ENCODE measurements around the gene CARS1. TPM values are rescaled to one million over a fixed set of nuclear protein-coding genes. Genes with fewer than 3 reads are reported as not detected.

Gene CARS1
- total and polyA plus RNA-seq, 9 of the 15 experiments (the other 6 are each of a cell fraction or from before 2014, with no cell fraction given) = 14.4 to 106 (median 73.6) TPM

DNA sequence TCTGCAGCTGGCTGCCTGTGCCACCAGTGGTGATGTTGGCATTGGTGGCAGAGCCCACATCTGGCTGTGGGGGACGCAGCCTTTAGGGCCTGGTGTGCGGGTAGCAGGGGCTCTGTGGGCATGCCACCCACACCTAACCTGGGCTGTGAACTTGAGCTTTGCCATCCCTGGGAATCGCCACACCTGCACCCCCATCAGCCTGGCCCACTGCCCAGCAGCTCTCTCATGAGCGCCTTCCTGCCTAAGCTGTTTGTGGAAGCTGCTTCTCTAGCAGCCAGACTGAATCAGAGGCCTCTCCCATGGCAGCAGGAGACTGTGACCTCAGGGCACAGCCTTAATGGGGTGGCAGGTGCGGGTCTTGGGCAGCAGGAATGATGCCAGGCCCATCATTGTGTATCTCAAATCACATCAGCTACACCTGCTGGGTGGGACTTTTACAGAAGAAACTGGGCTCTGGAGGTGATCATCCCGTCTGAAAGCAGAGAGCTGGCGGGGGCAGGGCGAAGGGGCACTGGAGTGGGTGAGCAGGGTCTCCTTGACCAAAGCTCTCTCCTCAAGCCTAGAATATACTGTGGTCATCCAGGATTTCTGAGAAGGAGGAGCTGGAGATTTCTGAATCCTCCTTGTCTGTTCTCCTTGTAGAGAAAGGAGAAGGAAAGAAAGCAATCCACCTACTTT lies 17.8 kb upstream of the CARS1 start (continued):
- TF ChIP-seq NR4A1 (CRISPR knock-in tag; IDR thresholded peaks at IDR 0.05) = no peak
- TF ChIP-seq NR4A1 (tag; IDR thresholded peaks at IDR 0.05) = no peak
- no peak for TF ChIP-seq HNRNPL (IDR thresholded peaks at IDR 0.05; ENCODE audit: low read depth, low read length)

DNA sequence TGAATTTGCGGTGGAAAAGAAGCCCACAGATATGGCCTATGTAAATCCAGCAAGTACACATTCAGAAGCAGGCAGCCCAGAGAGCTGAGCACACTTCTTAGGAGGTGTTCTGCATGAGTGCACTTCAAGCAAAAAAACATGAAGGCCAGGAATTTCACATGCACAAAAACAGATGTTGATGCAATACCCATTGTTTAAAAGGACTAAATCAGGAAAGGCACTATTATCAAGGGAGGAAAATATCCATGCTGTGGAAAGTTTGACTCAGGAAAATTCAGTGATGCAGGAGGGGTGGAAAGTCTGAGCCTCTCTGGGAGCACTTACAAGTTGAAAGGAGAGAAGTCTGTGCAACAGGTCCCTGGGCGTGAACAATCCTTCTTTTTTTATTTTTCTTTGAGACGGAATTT lies 15.8 kb upstream of the CARS1 start:
- Histone ChIP-seq H3K4me2 (ENCODE audit: insufficient read depth, low read length) (no peak overlapping the region), H3K27me3 (ENCODE audit: control insufficient read depth in 2 of 2, insufficient read depth in 2 of 2, low read length in 2 of 2) (peaks cover 3 to 8% of the 10 kb centered on the region in 2 experiments; a peak in 3 of 5 replicates), H3K9me3 (replicated peaks; ENCODE audit: control insufficient read depth, insufficient read depth, low read depth, low read length) (no peaks in the 10 kb centered on the region), H4K20me1 (replicated peaks; ENCODE audit: control insufficient read depth, insufficient read depth, low read length) (no peaks in the 10 kb centered on the region), H3K4me3 (no peak overlapping the region), H2AFZ (ENCODE audit: low read depth, low read length) (no peak overlapping the region), H3K9me1 (ENCODE audit: control insufficient read depth, insufficient read depth, low read length) (no peaks in the 10 kb centered on the region), H3K79me2 (ENCODE audit: control insufficient read depth, insufficient read depth, low read length) (no peaks in the 10 kb centered on the region), H3K36me3 (ENCODE audit: control insufficient read depth, insufficient read depth, low read length) (no peaks in the 10 kb centered on the region), H3K4me1 (replicated peaks in 1 of 2; ENCODE audit: control insufficient read depth in 2 of 2, insufficient read depth in 2 of 2, low read length in 2 of 2) (peaks cover 0 to 4% of the 10 kb centered on the region in 2 experiments; a peak in 2 of 5 replicates), H3K9ac (ENCODE audit: insufficient read depth in 1 of 2, low read depth in 2 of 2, low read length in 2 of 2) (no peak overlapping the region; a peak in 1 of 4 replicates), H3K27ac (ENCODE audit: extremely low read depth, low read depth, low read length) (no peak overlapping the region)
- no TSS peak for BruUV-seq (replicated peaks)
- in situ Hi-C loops (cut with MboI) = no loop called here
- WGBS (ENCODE audit: insufficient coverage, low coverage, missing lambda C conversion rate) = 13% methylated on average over 3 of the region's 3 CpGs
- ChIA-PET CTCF (ENCODE audit: low intra/inter-chr PET ratio) (no interaction called here), POLR2A (interaction anchor here (0.6 to 1.0 kb wide), 2 partner anchors 16 to 21 kb away, joined by 3 to 5 read pairs; partner anchors contain the start of gene CARS1)
- FAIRE-seq = no peak
- TF ChIP-seq CEBPB (tag; IDR thresholded peaks at IDR 0.05) (no peak), BRF2 (IDR thresholded peaks at IDR 0.05; ENCODE audit: borderline replicate concordance, insufficient read depth, insufficient read length) (no peak), ZFP91 (CRISPR knock-in tag; IDR thresholded peaks at IDR 0.05) (no peak)
- intact Hi-C loops (cut with micrococcal nuclease) = no loop called here
- ATAC-seq = no peak
- DNase-seq (ENCODE audit: extremely low read depth in 1 of 4, low spot score in 3 of 4) = no peak
